Fibroblast of peridontal ligament (primary cell): ENCODE data around the gene PTX4.

Experiments used
- DNase-seq: peaks from one replicate; pipeline ENCODE4 v3.0.0-alpha.2; 2010; ENCODE audit errors: extremely low read depth

Gene PTX4

DNA sequence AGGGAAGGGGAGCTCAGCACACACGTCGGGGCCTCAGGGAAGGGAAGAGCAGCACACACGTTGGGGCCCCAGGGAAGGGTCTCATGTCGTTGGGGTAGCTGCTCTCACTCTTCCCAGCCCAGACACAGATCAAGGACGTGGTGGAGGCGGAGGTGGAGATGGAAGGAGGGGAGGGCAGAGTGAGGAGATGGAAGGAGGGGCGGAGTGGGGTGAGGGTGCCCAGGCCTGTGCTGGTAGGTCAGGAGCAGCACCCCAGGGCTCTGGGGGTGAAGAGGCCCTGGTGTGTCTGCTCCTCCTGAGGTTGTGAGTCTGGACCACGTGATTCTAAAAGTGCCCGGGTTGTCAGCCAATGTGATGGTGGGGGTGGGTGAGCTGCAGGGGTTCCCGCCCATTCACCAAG lies 28.8 kb downstream of the PTX4 start:
- DNase-seq = no peak

DNA sequence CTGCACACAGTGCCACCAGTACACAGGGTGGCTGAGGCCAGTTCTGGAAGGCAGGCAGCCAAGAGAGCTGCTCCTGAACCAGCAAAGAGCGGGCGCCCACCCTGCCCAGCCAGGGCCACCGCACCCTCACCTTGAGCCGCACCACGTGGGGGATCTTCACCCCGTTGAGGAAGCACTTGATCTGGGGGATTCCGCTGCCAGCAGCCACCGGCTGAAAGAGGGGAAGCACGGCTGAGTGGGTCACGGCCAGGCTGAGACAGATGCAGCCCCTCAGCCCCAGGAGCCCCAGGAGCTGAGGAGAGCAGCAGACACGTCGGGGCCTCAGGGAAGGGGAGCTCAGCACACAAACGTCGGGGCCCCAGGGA lies 29.8 kb downstream of the PTX4 start:
- DNase-seq = no peak

DNA sequence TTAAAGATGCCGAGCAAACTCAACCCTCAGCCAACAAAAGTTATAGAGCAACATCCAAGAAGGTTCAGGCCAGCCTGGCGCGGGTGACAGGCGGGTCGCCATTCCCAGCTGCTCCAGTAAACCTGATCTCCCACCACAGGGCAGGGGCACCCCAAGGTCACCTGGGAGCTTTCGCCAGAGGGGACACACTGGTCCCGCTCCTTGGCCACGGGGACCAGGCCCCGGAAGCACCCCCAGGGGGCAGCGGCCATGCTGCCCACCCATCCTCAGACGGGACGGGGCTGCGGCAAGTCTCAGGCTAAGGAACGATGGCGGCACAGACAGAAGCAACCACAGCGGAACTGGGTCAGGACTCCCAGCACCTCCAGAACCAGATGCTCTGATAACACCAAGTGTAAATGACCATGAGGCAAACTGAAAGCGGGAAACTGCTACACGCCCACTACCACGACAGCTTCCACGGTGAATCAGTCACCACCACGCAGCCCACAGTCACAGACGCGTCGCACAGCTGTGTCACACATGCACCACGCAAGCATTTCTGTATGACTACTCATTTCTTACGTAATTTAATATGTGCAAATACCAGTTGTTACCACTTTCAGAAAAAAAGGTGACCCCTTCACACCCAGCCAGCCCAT lies 30.3 kb downstream of the PTX4 start:
- no peak for DNase-seq

DNA sequence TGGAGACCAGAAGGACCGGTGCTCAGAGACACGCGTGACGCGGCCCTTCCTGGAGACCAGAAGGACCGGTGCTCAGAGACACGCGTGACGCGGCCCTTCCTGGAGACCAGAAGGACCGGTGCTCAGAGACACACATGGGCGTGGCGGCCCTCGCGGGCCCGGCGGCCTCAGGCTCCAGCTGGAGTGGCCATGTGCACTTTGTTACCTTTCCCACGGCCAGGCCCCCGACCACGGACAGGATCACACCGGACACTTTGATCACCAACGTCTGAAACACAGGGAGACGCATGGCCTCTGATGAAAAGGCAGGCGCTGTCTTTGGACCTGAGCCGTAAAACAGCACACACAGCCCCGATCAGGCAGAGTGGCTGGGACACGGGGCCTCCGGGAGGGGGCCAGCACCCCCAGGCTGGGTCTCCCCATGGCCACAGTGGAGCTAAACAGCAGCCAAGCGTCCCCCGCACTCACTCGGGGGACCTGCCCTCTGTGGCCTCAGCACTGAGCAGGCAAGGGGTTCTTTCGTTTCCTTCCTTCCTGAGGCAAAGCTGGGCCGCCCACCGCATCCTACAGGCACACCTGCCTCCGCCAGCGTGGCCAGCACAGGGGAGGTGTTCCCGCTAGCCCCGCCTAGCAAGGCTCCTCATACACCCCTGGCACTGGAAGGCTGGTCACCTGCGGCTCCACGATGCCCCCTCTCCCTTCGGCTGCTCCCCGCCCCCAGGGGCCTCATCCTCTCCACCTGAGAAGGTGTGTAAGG lies 31.1 kb downstream of the PTX4 start:
- no peak for DNase-seq

DNA sequence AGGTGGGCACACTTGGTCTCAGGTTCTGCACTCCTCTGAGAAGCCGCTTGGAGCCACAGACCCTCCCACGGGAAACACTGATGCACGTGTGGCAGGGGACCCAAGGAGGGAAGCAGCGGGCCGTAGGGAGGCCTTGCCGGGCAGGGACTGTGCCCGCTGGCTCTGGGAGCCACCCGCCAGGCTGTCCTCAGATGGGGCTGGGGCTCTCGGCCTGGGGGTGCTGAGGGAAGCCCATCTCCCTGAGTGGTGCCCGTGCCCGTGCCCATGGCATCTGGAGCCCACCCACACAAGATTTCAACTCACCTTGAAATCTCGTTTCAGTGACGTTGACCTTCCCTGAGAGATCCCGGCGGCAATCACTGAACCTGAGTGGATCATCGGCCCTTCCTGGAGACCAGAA lies 31.8 kb downstream of the PTX4 start:
- no peak for DNase-seq

DNA sequence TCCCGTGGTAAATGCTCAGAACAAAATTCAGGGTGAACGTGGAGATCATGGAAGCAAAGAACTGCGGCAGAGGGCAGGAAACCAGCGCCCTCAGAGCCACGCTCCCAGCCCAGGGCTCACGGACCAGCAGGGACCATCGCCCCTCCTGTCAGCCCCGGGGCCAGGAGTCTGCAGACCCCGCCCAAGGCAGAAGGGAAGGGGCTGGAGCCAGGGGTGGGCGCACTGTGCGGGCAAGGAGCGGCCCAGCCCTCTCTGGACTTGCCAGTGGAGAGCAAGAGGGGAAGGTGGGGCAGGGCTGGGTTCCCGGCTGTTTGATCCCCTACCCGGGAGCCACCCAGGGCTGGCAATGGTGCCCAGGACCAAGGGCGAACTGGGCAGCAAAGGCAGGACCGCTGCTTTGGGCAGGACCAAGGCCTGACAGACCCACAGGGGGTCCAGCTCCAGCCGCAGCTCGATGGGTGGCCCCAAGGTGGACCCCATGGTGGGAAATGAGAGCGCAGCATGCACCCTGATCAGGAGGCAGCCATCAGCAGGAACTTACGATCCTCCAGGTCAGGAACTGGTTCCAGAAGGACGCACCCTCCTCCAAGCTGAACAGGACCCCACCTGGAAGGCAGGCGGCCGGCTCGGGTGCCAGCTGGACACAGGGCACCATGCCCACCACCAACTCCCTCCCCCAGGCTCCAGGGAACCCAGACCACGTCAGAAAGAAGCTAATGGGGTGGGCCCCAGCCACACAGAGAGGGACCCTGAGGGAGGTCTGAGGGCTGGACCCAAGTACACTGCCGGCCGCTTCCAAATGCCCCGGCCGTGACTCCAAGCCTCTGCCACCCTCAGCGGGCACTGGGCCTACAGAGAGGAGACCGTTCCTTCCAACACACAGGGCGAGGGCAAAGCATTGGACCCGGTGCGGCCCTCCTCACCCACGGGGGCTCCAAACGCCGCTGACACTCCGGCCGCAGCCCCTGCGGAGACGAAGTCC lies 33.3 kb downstream of the PTX4 start:
- DNase-seq = no peak

DNA sequence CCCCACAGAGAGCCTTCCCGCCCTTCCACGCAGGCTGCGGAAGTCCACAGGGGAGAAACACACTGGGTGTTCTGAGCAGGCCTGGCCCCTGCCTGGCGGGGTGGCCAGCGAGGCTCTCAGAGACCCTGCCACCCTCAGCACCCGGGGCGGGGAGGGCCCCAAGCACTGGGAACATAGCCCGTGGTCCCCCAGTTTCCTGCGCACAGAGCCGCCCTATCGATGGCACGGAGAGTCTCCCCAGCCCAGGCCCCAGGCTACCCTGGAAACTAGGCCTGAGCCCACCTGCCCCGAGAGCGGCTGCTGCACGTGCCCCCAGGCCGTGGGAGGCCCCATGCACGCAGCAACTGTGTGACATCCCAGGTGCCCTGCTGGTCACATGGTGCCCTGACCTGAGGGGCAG lies 34.2 kb downstream of the PTX4 start:
- no peak for DNase-seq

DNA sequence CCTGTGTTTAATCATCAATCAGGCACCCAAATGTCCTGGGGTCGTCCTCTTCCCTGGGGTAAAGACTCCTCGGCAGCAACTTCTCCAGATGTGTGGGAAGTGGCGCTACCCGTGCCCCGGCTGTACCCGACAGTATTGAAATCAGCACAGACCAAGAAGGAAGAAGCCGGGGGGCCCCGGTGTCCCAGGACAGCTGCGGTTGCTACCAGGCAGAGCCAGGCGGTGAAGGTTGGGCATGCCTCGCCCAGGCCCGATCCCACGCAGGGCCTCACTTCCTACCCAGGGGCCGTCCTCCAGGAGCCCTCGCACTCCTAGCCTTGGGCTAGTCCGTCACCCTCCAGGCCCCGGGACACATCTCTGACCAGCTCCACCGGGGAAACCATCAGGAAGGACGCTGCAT lies 35.4 kb downstream of the PTX4 start:
- DNase-seq = no peak

DNA sequence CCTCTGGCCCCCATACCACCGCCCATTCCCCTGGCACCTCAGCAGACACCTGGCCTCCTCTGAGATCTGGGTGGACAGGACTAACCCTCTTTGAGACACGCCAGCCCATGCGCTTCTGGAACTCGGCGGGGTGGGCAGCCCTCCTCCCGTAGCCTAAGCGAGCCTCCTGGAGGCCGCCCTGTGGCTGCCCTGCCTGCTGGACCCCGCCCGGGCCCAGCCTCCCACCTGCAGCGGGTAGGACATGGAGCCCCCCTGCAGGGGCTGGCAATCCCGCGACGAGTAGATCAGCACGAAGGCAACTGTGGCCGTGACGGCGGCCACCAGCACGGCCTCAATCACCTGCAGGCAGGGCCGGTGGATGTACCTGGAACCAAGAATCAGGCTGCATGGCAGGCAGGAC lies 36.2 kb downstream of the PTX4 start:
- DNase-seq = no peak

DNA sequence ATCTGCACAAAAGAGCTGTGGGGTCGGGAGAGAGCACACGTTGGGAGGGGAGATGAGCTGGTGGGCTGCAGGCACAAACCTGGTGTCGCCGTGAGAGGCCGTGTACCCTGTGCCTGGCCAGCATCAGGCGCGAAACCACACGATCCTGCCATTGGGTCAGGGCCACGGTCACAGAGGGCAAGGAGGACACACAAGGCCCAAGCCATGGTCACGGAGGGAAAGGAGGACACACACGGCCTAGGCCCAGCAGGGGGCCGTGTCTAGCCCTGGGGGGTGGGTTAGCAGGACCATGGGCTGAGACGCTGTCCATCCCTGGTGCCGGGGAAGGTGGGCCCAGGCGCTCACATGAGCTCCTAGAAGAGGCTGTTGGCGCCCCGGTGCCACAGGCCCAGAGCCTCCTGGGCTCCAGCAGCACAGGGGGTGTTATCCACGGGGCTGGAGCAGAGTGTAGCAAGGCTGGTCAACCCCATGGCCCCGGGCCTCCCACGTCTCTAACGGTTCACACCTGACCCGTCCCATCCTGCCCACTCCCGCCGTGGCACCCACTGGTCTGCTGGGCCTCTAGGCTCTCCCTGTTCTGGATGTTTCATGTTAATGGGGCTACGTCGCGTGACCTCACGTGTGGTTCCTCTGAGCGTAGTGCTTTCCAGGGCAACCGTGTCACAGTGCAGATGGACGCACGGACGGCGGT lies 36.9 kb downstream of the PTX4 start:
- no peak for DNase-seq

DNA sequence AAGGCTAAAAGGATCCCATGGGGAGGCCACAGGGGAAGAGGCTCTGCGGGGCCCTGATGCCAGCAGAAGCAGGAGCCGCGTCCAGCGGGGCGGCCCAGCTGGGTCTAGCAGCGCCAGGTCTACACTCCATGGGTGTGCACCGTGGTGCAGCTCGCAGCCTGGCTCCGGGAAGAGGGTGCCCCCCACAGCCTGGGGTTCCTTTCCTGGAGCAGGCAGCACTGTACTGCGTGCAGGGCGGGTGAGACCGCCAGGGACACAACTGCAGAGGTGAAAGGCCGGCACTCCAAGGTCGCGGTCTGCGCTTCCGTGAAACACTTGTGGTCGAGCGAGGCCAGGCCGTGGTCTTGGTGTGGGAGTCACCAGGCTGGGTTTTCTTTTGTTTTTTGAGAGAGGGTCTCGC lies 37.9 kb downstream of the PTX4 start:
- DNase-seq = no peak

DNA sequence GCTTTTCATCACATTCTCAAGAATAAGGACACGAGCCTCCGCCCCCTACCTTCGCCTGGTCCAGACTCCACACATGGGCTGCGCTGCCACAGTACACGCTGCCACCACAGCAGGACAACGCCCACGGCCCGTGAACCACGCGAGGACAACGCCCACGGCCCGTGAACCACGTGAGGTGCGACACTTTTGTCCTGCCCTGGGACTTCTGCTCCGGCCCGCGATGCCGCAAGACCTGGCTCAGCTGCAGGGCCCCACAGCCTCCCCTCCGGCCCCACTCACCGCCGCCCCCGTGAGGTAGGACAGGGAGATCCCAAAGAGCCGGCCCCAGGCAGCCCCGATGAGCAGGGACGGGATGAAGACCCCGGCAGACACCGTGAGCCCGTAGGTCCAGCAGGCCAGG lies 38.5 kb downstream of the PTX4 start:
- DNase-seq = no peak

DNA sequence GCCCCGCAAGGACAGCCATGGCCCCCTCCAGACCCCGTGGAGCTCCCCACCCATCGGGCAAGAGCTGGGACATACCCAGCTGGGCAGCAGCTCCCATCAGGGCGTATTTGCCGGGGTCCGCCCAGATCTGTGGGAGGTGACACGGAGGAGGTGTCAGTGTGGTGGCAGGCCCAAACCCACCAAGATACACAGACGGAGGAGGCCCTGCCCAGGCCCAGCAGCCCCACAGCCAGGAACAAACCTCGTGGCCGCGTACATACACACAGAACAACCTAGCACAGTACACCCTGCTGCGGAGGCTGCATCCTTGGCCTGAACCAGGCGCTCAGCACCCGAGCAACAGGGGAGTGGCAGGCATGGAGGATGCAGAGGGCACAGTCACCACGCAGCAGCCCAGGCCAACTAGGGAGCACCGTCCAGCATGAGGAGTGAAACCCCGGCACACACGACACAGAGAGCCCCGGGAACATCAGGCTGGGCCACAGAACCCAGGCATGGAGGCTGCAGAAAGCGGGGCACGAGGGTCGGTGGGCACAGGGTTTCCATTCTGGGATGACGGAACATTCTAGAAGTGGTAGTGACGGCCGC lies 39.4 kb downstream of the PTX4 start:
- no peak for DNase-seq

DNA sequence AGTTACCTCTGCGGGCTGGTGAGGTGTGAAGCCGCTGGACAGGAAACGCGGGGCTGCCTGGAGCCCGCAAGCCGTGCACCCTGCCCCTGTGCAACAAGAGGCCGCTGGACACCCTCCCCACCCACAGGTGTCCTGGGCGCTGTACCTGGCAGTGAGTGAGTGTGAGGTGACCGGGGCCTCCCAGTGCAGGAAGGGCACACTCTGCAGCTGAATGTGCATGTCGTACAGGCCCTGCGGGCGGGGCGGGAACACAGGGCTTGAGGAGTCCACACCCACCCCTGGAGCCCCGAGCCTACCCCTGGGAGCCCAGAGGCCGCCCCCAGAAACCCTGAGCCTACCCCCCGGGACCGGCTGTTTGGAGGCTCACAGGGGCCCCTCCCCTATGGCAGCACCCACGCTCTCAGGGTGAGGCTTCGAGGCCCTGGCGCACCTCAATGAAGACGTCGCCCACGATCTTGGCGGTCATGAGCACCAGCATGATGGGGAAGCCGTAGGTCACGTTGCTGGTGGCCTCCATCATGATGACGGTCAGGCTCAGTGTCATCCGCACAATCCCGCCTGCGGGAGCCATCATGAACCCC lies 40.1 kb downstream of the PTX4 start:
- DNase-seq = no peak

DNA sequence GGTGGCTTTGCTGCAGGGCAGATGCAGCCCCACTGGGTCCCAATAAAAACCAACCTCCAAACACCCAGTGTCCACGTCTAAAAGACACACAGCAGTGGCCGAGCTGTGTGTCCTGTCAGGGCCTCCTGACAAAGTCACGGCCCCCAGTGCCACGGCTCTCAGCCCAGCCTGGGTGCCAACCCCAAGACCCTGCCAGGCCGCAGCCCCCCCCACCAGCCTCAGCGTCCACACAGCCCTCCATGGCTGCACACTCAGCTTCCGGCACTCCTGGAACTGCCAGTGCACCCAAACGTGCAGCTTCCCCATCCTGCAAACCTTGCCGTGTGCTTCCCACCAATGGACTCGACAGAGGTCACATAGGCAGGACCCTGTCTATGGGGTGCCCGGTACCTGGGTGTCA lies 40.8 kb downstream of the PTX4 start:
- DNase-seq = no peak

DNA sequence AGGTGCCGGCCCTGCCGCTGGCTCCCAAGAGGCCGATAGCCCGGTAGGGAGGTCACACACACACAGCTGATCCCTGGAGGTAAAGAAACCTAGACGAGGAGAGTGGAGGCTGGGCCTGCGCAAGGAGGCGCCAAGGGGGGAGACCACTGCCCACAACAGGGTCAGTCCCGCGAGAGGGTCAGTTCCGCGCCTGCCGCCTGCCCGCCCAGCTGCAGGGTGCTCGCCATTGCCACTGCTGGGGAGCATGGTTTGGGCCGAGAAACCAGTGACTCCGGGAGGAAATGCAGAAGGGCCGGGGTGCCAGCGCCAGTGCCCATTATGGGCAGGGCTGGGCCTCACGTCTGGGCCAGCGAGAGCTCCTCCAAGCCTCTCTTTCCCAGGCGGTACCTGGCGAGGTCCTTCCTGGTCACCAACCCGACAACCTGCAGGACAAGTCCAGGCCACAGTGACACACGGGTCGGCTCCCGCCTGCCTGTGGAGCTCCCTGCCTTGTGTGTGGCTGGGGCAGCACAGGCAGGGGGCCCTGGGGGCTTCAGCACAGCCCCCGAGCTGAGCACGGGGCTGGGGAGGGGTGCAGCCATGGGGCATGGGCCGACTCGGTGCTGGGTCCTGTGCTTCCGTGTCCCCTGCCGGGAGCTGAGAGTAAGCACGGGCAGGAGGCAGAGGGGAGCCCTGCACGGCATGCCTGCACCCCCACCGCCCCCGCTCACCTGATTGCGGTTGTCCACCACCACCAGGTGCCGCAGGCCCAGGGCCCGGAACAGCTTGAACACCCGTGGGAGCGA lies 42.3 kb downstream of the PTX4 start:
- DNase-seq = no peak

DNA sequence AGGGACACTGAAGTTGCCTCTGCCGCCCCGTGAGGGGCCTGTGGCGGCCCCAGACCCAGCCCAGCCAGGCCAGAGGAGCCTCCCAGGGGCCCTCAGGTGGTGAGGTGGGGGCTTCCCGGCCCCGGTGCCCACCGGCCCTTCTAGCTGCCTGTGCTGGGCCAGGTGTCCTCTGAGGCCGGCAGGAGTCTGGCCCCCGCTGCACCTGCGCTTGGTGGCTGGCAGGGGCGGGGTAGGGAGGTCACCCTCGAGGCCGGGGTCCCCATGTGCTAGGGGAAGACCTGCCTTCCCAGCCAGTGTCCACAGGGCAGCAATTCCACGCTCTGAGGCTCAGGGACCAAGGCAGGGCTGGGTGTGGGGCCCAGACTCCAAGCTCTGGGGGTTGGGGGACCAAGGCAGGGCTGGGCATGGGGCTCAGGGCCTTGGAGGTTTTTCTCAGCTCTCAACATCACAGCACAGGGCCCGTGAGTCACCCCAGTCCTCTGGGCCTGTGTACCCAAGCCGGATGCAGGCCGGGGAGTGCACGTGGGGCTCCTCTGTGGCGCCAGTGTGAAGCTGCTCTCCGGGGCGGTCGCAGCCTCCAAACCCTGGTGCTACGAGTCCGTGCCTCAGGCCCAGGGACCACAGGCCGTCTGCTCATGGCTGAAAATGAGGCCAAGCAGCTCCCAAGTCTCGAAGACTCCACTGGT lies 43.1 kb downstream of the PTX4 start:
- DNase-seq = no peak

DNA sequence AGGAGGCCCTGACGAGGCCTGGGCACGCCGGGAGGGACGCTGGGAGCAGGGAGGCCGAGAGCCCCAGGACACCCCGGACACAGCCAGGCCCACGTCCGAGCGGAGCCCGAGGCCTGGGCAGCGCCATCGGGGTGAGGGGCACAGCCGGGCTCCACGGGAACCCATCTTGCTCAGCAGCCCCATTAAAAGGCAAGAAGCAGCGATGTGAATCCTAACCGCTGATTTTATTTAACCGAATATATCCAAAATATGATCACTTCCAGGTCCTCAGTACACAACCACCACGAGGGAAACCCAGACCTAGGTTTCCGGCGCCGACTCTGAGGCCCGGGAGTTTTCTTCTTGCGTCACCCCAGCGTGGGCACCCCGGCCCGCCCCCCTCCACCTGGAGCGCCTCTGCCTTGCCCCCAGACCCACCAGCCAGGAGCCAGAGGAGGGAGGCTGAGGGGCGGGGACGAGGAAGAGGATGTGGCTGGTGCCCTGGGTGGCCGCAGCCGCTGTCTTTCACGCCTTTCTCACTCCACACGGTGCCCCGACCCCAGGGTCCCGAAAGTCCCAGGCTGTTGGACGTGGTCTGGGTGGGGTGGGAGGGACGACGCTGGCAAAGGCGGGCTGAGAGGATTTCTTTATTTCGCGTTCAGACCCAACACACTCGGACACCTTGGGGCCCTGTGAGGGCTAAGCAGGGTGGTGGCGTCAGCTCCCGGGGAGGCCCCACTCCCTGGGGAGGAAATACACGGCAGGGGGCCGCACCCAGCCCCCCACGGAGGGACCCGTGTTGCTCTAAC lies 43.8 kb downstream of the PTX4 start:
- no peak for DNase-seq
